WTC11 (cell line): ENCODE measurements around the gene WDR19. TPM values are rescaled to one million over a fixed set of nuclear protein-coding genes. Genes with fewer than 3 reads are reported as not detected.

Source experiments
- ATAC-seq: fragments of 200-7000 bp; cut with Tn5 transposase; 2 replicates; pipeline ENCODE4 v1.10.0; 2021; ENCODE audit warnings: mild to moderate bottlenecking, moderate library complexity
- CTCF ChIA-PET: fragments of 300-600 bp; sonication (Branson Sonifier 250); formaldehyde crosslinking; loops from one replicate; lab custom pipeline; 2021; ENCODE audit warnings: antibody characterized with exemption; lab: Charles Lee
- POLR2A ChIA-PET: fragments of 350-600 bp; sonication (Branson Sonifier 250); formaldehyde crosslinking; loops from one replicate; lab custom pipeline; 2021; ENCODE audit warnings: antibody characterized with exemption; lab: Charles Lee
- DNase-seq: peaks from one replicate; pipeline ENCODE4 v3.0.0; 2021; ENCODE audit warnings: low spot score
- H3K27ac Mint-ChIP-seq: 2 replicates; pipeline ENCODE4 v1.8.0; 2021; ENCODE audit warnings: mixed read lengths
- H3K27me3 Mint-ChIP-seq: 2 replicates; pipeline ENCODE4 v1.8.0; 2021; ENCODE audit warnings: low read depth, mild to moderate bottlenecking, moderate library complexity, mixed read lengths
- H3K36me3 Mint-ChIP-seq: 2 replicates; pipeline ENCODE4 v1.8.0; 2021; ENCODE audit warnings: mixed read lengths
- H3K4me1 Mint-ChIP-seq: 2 replicates; pipeline ENCODE4 v1.8.0; 2022; ENCODE audit warnings: mixed read lengths
- H3K4me3 Mint-ChIP-seq: 2 replicates; pipeline ENCODE4 v1.8.0; 2021; ENCODE audit warnings: mild to moderate bottlenecking, moderate library complexity, mixed read lengths
- H3K9me3 Mint-ChIP-seq: 2 replicates; pipeline ENCODE4 v1.8.0; 2021; ENCODE audit warnings: mixed read lengths
- CBFB ChIP-seq: sonication (generic); formaldehyde crosslinking; IDR thresholded peaks from 2 replicates; pipeline ENCODE4 v1.8.1; 2022; ENCODE audit warnings: mild to moderate bottlenecking, low read depth, missing genetic modification reagents
- ELF4 ChIP-seq: sonication (generic); formaldehyde crosslinking; IDR thresholded peaks from 2 replicates; pipeline ENCODE4 v1.8.1; 2022; ENCODE audit warnings: low read depth, mild to moderate bottlenecking, moderate library complexity, missing genetic modification reagents
- ETV6 ChIP-seq: sonication (generic); formaldehyde crosslinking; IDR thresholded peaks from 2 replicates; pipeline ENCODE4 v1.8.1; 2022; ENCODE audit warnings: mild to moderate bottlenecking, missing genetic modification reagents
- FOXJ3 ChIP-seq: sonication (generic); formaldehyde crosslinking; IDR thresholded peaks from 2 replicates; pipeline ENCODE4 v1.9.0; 2021; ENCODE audit warnings: missing genetic modification reagents, mild to moderate bottlenecking, borderline replicate concordance
- GABPB1 ChIP-seq: sonication (generic); formaldehyde crosslinking; IDR thresholded peaks from 2 replicates; pipeline ENCODE4 v1.8.1; 2023; ENCODE audit warnings: mild to moderate bottlenecking, missing genetic modification reagents
- GRHL2 ChIP-seq: fragments of 250-450 bp; sonication (Bioruptor Pico); IDR thresholded peaks from 2 replicates; pipeline ENCODE4 v1.8.0; 2022; ENCODE audit warnings: mild to moderate bottlenecking, moderate library complexity; ENCODE audit not compliant: insufficient replicate concordance, severe bottlenecking
- HMGA2 ChIP-seq: fragments of 250-450 bp; sonication (Bioruptor Pico); IDR thresholded peaks from 2 replicates; pipeline ENCODE4 v1.4.0; 2021; ENCODE audit warnings: mild to moderate bottlenecking, moderate library complexity
- OVOL2 ChIP-seq: fragments of 250-450 bp; sonication (Bioruptor Pico); IDR thresholded peaks from 2 replicates; pipeline ENCODE4 v1.9.0; 2021; ENCODE audit warnings: mild to moderate bottlenecking, borderline replicate concordance
- PRDM15 ChIP-seq: sonication (generic); formaldehyde crosslinking; IDR thresholded peaks from 2 replicates; pipeline ENCODE4 v1.8.0; 2022; ENCODE audit warnings: missing genetic modification reagents
- SMAD3 ChIP-seq: sonication (generic); formaldehyde crosslinking; IDR thresholded peaks from 2 replicates; pipeline ENCODE4 v1.8.0; 2022; ENCODE audit warnings: missing genetic modification reagents, mild to moderate bottlenecking, borderline replicate concordance
- SOX15 ChIP-seq: fragments of 250-450 bp; sonication (Bioruptor Pico); IDR thresholded peaks from 2 replicates; pipeline ENCODE4 v1.9.0; 2021; ENCODE audit warnings: mild to moderate bottlenecking
- SP1 ChIP-seq: sonication (generic); formaldehyde crosslinking; conservative IDR thresholded peaks from 2 replicates; pipeline ENCODE4 v1.8.1; 2022; ENCODE audit warnings: missing genetic modification reagents
- TEAD4 ChIP-seq: sonication (generic); formaldehyde crosslinking; IDR thresholded peaks from 2 replicates; pipeline ENCODE4 v1.8.0; 2022; ENCODE audit warnings: mild to moderate bottlenecking, missing genetic modification reagents
- ZBTB21 ChIP-seq: sonication (generic); formaldehyde crosslinking; IDR thresholded peaks from 2 replicates; pipeline ENCODE4 v1.8.1; 2023; ENCODE audit warnings: mild to moderate bottlenecking, missing genetic modification reagents, borderline replicate concordance
- ZNF416 ChIP-seq: fragments of 250-450 bp; sonication (Bioruptor Pico); IDR thresholded peaks from 2 replicates; pipeline ENCODE4 v1.9.0; 2021; ENCODE audit warnings: mild to moderate bottlenecking, inconsistent platforms
- total RNA-seq: library from RNA; stranded (reverse); gene quantifications from 3 replicates; pipeline ENCODE4 v1.2.3, GENCODE V29; 2021
- TF ChIP-seq, protein P1 (sequence below): sonication (generic); formaldehyde crosslinking; IDR thresholded peaks from 2 replicates; pipeline ENCODE4 v1.8.1; 2023; ENCODE audit warnings: mild to moderate bottlenecking, missing genetic modification reagents, moderate library complexity
- TF ChIP-seq, protein P2 (sequence below): fragments of 200-600 bp; IDR thresholded peaks from 2 replicates; pipeline ENCODE4 v1.8.0; 2022; ENCODE audit warnings: antibody characterized with exemption
- TF ChIP-seq, protein P3 (sequence below): fragments of 250-450 bp; sonication (Bioruptor Pico); IDR thresholded peaks from 2 replicates; pipeline ENCODE4 v2.1.2; 2022; ENCODE audit warnings: mild to moderate bottlenecking, moderate library complexity

The WDR19 gene
- total RNA-seq, 1 experiment from 2014 or later: 23.3 TPM

DNA sequence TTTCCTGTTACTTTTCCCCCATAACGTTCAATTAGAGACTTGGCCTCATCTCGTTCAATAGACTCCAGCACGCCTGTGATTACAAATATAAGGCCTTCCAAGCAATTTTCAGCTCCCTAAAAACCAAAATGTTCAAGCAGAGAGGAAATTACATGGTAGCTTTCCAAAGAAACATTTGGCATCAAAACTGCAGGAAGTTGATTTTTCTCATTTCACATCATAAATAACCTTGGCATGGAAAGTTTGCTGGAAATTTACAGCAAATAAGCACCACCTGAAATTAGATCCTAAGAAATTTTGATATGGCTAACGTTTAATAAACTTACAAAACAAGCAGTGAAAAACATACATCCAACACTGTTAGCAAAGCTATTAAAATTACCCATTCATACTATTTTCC, 130.5 kb downstream of the WDR19 start:
- no peak for ATAC-seq

DNA sequence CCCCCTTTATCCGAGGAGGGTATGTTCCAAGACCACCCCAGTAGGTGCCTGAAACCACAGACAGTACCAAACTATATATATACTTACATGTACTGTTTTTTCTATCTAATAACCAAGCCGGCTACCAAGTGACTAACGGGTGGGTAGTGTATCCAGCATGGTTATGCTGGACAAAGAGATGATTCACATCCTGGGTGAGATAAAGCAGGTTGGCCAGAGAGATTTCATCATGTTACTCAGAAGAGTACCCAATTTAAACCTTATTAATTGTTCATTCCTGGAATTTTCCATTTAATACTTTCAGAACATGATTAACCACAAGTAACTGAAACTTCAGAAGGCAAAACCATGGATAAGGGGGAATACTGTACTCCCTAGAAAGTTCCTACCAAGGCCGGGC, 137.3 kb downstream of the WDR19 start:
- H3K9me3 Mint-ChIP-seq: no peaks in the 10 kb centered on the region
- DNase-seq (no peak), ATAC-seq (no peak)
- H3K27me3 Mint-ChIP-seq: no peaks in the 10 kb centered on the region
- CTCF ChIA-PET: no interaction called here
- H3K4me1 Mint-ChIP-seq: no peaks in the 10 kb centered on the region
- no peak for TF ChIP-seq CBFB (CRISPR knock-in tag)
- TF ChIP-seq GABPB1 (CRISPR knock-in tag): peak; percentile 47; the same call in 1 of the 2 replicates
- POLR2A ChIA-PET: no interaction called here
- H3K36me3 Mint-ChIP-seq: peaks cover 14% of the 10 kb centered on the region
- H3K27ac Mint-ChIP-seq: no peak overlapping the region
- H3K4me3 Mint-ChIP-seq: no peak overlapping the region

More for the DNA sequence above, 130.5 kb downstream of the WDR19 start:
- no peaks in the 10 kb centered on the region for H3K27me3 Mint-ChIP-seq
- TF ChIP-seq ZNF416 (CRISPR knock-in tag) (no peak), SP1 (no peak), HMGA2 (CRISPR knock-in tag) (no peak), ELF4 (no peak), ETV6 (CRISPR knock-in tag) (no peak), GRHL2 (no peak), SMAD3 (CRISPR knock-in tag) (no peak), TEAD4 (CRISPR knock-in tag) (no peak), FOXJ3 (no peak), ZBTB21 (CRISPR knock-in tag) (no peak), PRDM15 (CRISPR knock-in tag) (no peak)
- TF ChIP-seq, protein P1, sequence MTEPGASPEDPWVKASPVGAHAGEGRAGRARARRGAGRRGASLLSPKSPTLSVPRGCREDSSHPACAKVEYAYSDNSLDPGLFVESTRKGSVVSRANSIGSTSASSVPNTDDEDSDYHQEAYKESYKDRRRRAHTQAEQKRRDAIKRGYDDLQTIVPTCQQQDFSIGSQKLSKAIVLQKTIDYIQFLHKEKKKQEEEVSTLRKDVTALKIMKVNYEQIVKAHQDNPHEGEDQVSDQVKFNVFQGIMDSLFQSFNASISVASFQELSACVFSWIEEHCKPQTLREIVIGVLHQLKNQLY: no peak
- TF ChIP-seq, all 79 proteins: peak for 0
- DNase-seq: no peak
- POLR2A ChIA-PET: no interaction called here
- no peaks in the 10 kb centered on the region for H3K9me3 Mint-ChIP-seq
- no peak overlapping the region for H3K27ac Mint-ChIP-seq
- H3K36me3 Mint-ChIP-seq: peaks cover 33% of the 10 kb centered on the region
- H3K4me3 Mint-ChIP-seq: no peak overlapping the region
- H3K4me1 Mint-ChIP-seq: no peaks in the 10 kb centered on the region
- CTCF ChIA-PET: no interaction called here

- H3K4me3 Mint-ChIP-seq: no peak overlapping the region
- ATAC-seq: no peak
- no peak for TF ChIP-seq OVOL2 (CRISPR knock-in tag)
- no peak for TF ChIP-seq SOX15 (CRISPR knock-in tag)
- TF ChIP-seq, protein P2, sequence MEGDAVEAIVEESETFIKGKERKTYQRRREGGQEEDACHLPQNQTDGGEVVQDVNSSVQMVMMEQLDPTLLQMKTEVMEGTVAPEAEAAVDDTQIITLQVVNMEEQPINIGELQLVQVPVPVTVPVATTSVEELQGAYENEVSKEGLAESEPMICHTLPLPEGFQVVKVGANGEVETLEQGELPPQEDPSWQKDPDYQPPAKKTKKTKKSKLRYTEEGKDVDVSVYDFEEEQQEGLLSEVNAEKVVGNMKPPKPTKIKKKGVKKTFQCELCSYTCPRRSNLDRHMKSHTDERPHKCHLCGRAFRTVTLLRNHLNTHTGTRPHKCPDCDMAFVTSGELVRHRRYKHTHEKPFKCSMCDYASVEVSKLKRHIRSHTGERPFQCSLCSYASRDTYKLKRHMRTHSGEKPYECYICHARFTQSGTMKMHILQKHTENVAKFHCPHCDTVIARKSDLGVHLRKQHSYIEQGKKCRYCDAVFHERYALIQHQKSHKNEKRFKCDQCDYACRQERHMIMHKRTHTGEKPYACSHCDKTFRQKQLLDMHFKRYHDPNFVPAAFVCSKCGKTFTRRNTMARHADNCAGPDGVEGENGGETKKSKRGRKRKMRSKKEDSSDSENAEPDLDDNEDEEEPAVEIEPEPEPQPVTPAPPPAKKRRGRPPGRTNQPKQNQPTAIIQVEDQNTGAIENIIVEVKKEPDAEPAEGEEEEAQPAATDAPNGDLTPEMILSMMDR: no peak
- TF ChIP-seq, protein P3, sequence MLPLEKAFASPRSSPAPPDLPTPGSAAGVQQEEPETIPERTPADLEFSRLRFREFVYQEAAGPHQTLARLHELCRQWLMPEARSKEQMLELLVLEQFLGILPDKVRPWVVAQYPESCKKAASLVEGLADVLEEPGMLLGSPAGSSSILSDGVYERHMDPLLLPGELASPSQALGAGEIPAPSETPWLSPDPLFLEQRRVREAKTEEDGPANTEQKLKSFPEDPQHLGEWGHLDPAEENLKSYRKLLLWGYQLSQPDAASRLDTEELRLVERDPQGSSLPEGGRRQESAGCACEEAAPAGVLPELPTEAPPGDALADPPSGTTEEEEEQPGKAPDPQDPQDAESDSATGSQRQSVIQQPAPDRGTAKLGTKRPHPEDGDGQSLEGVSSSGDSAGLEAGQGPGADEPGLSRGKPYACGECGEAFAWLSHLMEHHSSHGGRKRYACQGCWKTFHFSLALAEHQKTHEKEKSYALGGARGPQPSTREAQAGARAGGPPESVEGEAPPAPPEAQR (CRISPR knock-in tag): no peak
- no peak for TF ChIP-seq FOXJ3
- TF ChIP-seq, all 79 proteins: peak for 0
- H3K4me1 Mint-ChIP-seq: no peaks in the 10 kb centered on the region
- H3K27ac Mint-ChIP-seq: no peak overlapping the region
- DNase-seq: no peak
- H3K27me3 Mint-ChIP-seq: no peaks in the 10 kb centered on the region
- CTCF ChIA-PET: no interaction called here
- no peaks in the 10 kb centered on the region for H3K9me3 Mint-ChIP-seq
- peaks cover 15% of the 10 kb centered on the region for H3K36me3 Mint-ChIP-seq
- POLR2A ChIA-PET: interaction anchor here (0.7 kb wide), 1 partner anchor 22 kb away, joined by 3 read pairs; no protein-coding TSS in a partner anchor
Observed at GRCh38 chr4:39320381-39321115, 138.2 kb downstream of the WDR19 start.
